Activated CD4-positive, alpha-beta T cell treated with anti-CD3 and anti-CD28 coated beads for 24 hours (primary cell): ENCODE data around the gene ERO1B.
"Not testable (repeated sequence)": the region's sequence is repeated elsewhere in the genome, so short reads cannot be mapped to it uniquely, and the experiment has no call there.

Source experiments
- DNase-seq, 2 donors: peaks; one replicate each; pipeline ENCODE4 v3.0.0-alpha.2; 2020; ENCODE audit warnings: low read depth in 2 of 2

The ERO1B gene

DNA sequence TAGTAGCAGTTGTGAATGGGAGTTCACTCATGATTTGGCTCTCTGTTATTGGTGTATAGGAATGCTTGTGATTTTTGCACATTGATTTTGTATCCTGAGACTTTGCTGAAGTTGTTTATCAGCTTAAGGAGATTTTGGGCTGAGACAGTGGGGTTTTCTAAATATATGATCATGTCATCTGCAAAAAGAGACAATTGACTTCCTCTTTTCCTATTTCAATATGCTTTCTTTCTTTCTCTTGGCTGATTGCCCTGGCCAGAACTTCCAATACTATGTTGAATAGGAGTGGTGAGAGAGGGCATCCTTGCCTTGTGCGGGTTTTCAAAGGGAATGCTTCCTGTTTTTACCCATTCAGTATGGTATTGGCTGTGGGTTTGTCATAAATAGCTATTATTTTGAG lies 93.7 kb downstream of the ERO1B start:
- not testable (repeated sequence) for DNase-seq

DNA sequence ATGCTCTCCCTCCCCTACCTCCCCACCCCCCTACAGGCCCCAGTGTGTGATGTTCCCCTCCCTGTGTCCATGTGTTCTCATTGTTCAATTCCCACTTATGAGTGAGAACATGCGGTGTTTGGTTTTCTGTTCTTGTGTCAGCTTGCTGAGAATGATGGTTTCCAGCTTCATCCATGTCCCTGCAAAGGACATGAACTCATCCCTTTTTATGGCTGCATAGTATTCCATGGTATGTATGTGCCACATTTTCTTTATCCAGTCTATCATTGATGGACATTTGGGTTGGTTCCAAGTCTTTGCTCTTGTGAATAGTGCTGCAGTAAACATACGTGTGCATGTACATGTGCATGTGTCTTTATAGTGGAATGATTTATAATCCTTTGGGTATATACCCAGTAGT lies 95.3 kb downstream of the ERO1B start:
- DNase-seq: not testable (repeated sequence)

DNA sequence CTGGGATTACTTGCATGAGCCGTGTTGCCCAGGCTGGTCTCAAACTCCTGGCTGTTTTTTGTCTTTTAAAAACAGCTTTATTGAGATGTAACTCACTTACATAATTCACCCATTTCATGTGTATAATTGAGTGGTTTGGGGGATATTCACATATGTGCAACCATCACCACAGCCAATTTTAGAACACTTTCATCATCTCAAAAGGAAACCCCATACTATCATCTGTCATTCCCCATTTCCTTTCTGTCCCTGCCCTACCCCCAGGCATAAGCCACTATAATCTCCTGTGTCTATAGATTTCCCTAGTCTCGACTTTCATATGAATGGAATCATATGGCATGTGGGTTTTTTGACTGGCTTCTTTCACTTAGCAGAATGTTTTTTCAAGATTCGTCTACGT lies 96.1 kb downstream of the ERO1B start:
- DNase-seq: no peak

DNA sequence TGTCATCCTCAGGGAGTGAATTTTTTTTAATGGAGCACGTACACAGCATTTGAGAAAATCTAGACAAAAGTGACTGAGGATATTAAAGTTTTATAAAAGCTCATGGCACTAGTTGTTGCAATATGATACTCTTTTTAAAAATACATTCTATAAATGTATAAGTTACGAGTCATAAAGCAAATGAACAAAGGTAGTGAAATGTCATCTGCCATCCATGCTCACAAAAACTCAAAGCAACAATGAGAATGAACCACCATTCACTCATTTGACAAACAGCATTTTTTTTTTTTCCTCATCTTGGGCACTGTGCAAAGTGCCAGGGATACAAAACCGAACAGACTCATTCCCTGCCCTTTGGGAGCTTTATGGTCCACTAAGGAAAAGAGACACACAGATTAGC lies 100.7 kb downstream of the ERO1B start:
- DNase-seq: no peak

DNA sequence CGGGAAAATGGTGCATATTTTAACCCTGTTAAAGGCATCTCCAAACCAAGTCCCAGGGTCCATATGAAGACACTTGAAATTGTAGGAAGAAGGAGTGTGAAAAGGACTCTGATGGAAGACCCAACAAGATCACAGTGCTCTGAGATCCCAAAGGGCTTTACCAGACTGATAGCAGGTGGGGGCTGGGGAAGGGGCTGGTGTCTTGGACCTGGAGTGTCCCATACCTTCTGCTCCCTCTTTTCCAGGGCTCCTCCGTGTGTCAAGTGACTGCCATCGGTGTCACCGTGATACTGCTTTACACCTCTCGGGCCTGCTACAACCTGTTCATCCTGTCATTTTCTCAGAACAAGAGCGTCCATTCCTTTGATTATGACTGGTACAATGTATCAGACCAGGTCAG lies 102.1 kb downstream of the ERO1B start:
- DNase-seq: no peak

DNA sequence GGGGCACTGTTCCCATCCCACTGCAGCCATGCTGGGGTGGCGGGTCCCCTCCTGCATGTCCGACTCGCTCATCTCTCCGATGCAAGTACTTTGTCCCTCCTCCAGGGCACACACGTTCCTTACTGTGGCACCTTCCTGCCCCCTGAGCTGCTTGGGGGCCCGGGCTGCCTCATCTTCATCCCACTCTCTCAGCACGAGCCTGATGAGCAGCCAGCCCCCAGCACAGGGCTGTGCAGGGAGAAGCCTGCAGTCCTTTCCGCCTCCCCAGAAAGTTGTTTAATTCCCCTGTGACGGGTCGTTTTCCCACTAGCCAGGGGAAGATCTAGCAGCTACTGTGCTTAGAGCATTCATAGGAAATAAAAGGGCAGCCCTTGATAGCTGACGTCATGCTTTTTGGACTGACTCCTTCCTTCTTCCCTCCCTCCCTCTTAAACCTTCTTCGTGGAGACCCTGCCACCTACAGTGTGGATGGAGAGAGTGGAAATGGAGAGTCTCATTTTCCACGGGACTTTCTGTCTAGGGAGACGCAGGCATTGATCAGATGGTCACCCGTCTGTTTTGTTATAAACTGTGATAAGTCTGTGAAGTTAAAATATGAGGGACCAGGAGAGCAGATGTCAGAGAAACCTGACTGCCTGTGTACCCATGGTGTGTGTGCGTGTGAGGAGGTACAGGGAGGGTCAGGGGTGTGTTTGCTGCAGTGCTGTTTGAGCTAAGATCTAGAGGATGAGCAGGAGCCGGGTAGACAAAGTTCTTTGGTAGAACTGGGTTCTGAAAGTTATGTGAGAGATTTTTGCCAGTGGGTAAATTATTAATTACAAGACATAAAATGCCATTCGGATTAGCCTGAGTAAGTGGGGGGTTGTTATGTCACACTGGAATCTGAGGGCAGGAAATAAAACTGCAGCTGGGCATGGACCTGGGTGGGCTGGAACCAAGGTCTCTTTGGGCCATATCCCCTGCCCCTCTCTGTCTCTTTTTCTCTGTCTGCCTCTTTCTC lies 105.1 kb downstream of the ERO1B start:
- DNase-seq: no peak

DNA sequence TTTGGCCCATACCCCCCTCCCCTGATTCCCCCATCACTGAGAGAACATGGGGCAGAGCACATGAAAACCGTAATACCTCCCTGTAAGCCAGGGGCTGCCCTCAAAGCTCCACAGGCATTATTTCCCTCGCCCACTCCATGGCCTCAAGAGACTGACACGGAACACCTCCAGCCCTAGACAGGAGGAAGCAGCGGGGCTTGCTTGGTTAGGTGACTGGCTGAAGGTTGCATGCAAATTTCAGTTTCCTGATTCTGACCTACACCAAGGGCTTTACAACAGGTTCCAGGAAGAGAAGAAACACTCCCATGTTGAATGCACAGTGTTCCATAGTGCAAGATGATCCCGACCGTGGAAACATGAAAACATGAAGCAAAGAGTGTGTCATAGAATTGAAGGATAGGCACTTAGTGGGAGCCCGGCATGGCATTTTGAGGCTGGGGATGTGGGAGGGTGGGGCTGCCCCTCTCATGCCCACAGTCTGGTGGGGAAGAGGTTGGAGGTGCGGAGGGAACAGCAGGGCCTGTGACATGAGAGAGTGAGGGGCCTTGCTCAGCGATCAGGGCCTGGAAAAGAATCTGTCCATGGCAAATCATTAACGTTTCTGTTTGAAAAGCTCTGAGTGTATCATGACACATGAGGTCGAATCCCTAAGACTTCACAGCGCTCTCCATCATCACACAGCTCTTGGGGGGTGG lies 106.0 kb downstream of the ERO1B start:
- DNase-seq: no peak

DNA sequence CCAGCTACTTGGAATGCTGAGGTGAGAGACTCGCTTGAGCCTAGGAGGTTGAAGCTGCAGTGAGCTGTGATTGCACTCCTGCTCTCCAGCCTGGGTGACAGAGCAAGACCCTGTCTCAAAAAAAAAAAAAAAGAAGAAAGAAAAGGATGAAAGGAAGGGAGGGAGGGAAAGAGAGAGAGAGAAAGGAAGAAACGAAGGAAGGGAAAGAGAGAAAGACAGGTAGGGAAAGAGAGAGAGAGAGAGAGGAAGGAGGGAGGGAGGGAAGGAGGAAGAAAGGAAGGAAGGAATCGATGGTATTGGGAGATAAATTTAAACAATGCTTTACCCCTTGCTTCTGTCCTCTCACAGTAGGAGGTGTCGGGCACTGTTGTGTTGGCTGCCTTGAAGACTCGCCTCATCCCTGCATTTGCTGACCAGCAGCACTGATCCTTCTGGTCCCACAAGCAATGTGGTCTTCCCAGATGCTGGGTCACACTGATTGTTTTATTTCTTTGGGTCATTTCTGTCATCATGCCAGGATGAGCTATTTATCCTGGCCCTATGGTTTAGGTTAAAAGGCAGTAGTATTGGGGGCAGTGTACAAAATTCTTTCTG lies 108.5 kb downstream of the ERO1B start:
- DNase-seq: no peak

DNA sequence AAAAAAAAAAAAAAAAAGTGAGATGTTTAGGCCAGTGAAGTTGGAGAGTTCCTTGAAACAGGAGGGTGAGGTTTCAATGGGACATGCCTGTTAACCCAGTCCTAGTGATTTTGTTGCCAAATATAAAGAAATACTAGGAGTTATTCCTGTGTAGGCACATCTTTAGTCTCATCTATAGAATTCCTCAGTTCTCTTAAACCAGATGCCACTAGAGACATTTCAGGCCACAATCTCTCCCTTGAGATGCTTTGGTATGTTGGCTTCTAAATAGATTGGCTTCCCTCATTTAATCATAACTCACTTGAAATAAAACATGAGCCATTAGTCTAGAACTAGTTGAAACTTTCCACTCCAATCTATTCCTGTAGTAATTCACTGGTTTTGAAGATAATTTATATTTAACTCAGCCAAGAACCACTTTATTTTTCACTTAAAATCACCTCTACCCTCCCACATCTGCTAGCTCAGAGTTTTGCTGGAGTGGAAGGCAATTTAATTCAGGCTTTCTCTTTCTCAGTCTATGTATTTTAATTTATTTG lies 109.6 kb downstream of the ERO1B start:
- no peak for DNase-seq

DNA sequence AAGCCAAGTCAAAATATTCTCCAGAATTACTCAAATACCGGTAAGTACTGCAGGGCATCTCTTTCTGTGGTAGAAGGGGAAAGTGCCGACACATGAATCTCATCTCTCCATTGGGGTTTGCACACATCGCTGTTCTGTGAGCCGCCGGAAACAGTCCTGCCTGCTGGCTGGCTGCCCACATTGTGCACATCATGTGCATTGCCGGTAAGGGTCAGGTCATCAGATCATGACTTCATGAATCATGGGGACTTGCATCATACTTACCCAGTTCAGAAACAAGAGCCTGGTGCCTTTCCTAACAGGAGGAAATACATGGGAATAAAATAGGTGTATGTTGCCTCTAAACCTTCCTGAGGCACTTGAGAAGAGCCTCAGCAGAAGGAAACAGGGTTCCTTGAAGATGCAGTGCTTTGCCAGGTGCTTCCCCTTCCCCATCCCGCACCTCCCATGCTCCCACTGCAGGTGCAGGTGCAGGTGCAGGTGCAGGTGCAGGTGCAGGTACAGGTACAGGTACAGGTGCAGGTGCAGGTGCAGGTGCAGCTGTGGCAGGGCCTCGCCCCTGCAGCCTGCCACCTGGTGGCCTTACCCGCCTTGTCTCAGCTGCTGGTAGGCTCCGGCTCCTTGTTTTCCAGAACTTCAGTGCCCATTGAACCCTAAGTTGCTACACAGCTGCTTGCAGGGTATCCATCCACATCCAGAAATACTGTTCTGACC lies 112.9 kb downstream of the ERO1B start:
- DNase-seq: no peak

DNA sequence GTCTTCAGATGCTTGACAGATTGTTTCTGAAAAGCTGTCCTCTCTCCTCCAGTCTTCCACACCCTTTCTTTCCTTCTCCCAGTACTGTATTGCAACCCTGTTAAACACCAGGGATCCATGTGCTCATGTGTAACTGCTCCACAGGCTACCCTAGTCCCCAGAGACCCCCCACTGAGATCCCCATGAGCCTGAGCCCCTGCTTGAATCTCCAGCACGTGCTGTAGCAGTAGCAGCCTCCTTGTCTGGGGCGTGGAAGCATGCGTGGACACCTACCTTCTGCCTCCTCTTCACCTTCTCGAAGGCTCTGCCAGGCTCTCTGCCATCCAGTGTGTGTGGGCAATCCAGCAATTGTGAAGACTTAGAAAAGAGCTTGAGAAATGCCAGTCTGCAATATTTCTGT lies 114.2 kb downstream of the ERO1B start:
- DNase-seq: no peak

DNA sequence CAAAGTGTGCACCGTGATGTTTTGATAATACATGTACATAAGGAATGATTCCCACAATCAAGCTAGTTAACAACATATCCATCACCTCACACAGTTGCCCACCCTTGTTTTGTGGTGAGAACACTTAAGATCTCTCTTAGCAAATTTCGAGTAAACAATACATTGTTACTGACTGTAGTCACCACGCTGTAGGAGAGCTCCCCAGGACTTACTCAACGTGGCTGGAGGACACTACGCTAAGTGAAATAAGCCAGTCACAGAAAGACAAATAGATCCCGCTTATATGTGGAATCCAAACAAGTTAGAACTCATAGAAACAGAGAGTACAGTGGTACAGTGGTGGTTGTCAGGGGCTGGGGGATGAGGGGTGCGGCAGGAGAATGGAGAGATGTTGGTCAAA lies 114.6 kb downstream of the ERO1B start:
- no peak for DNase-seq

DNA sequence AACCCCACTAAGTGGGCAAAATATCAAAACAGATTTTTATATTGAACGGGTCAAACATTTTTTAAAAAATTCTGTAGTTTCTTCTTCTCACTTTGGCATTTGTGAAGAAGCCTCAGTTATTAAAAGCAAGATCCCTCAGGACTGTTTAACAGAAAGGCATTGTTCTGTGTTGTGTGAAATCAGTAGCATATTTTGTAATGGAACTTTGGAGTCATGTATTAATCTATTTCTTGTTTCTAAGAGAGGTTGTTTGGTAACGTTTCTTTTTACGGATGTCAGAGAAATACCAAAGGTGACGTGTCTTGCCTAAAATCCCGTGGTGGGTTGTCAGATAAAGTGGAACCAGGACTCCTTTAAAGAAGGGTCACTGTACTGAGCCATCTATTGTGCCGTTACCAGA lies 115.7 kb downstream of the ERO1B start:
- no peak for DNase-seq
